Right ventricle myocardium superior (tissue), 1 donor: ENCODE measurements around the gene TMIGD2. TPM values are rescaled to one million over a fixed set of nuclear protein-coding genes. Genes with fewer than 3 reads are reported as not detected.

Source experiments
- total RNA-seq: library from RNA; stranded (reverse); fragmentation: NEBNext Ultra II Directional; extraction: Animal tissue kit (Norgen Biotek cat#: 25700); gene quantifications from one replicate; pipeline ENCODE4 v1.2.1, GENCODE V29; 2021
- donor health status: DM: no; HTN: yes; CAD: no; lungs with severe emphysema.

TMIGD2 gene
- total RNA-seq, 1 donor from 2014 or later = 0.24 TPM

Other genes starting within 250 kb of the TMIGD2 start
- 31.4 TPM for gene ZBTB7A, start 235.5 kb downstream of the TMIGD2 start, total RNA-seq
- 136 TPM for gene MAP2K2, start 178.3 kb downstream of the TMIGD2 start, total RNA-seq
- not detected for gene CREB3L3, start 148.8 kb downstream of the TMIGD2 start, total RNA-seq
- 9.4 TPM for gene SIRT6, start 119.8 kb downstream of the TMIGD2 start, total RNA-seq
- 0.08 TPM for gene ANKRD24, start 119.7 kb downstream of the TMIGD2 start, total RNA-seq
- 0.51 TPM for gene EBI3, start 72.9 kb downstream of the TMIGD2 start, total RNA-seq
- 7.8 TPM for gene YJU2, start 55.3 kb downstream of the TMIGD2 start, total RNA-seq
- not detected for gene SHD, start 23.1 kb downstream of the TMIGD2 start, total RNA-seq
- not detected for gene FSD1, start 2.2 kb upstream of the TMIGD2 start, total RNA-seq
- 1.6 TPM for gene STAP2, start 36.4 kb upstream of the TMIGD2 start, total RNA-seq
- gene MPND, start 41.2 kb upstream of the TMIGD2 start, total RNA-seq = 16.6 TPM
- 18.6 TPM for gene SH3GL1, start 98.2 kb upstream of the TMIGD2 start, total RNA-seq
- 5.4 TPM for gene CHAF1A, start 100.3 kb upstream of the TMIGD2 start, total RNA-seq
- gene UBXN6, start 155.4 kb upstream of the TMIGD2 start, total RNA-seq = 120 TPM
- gene HDGFL2, start 169.9 kb upstream of the TMIGD2 start, total RNA-seq = 27.8 TPM
- gene PLIN4, start 216.1 kb upstream of the TMIGD2 start, total RNA-seq = 239 TPM
- gene PLIN5, start 232.8 kb upstream of the TMIGD2 start, total RNA-seq = 64.6 TPM
- gene LRG1, start 237.6 kb upstream of the TMIGD2 start, total RNA-seq = 0.22 TPM